Thyroid gland (tissue), 4 donors: ENCODE data around the gene KHDC1L.

Experiments
- POLR2A ChIP-seq, 2 donors: fragments of 450-650 bp; IDR thresholded peaks; one replicate each; pipeline ENCODE4 v1.6.1; 2017; ENCODE audit warnings: antibody characterized with exemption in 2 of 2, mild to moderate bottlenecking in 2 of 2, moderate library complexity in 1 of 2
- TF ChIP-seq, protein P1 (sequence below), 6 experiments: fragments of 200-600 bp in 3 of 6; fragments of 450-650 bp in 3 of 6; sonication (generic) in 3 of 6; IDR thresholded peaks; one replicate each; pipeline ENCODE4 v1.5.1; 2016 to 2019; ENCODE audit warnings: antibody characterized with exemption in 6 of 6, mild to moderate bottlenecking in 2 of 6, inconsistent platforms in 1 of 6, moderate library complexity in 1 of 6

DNA sequence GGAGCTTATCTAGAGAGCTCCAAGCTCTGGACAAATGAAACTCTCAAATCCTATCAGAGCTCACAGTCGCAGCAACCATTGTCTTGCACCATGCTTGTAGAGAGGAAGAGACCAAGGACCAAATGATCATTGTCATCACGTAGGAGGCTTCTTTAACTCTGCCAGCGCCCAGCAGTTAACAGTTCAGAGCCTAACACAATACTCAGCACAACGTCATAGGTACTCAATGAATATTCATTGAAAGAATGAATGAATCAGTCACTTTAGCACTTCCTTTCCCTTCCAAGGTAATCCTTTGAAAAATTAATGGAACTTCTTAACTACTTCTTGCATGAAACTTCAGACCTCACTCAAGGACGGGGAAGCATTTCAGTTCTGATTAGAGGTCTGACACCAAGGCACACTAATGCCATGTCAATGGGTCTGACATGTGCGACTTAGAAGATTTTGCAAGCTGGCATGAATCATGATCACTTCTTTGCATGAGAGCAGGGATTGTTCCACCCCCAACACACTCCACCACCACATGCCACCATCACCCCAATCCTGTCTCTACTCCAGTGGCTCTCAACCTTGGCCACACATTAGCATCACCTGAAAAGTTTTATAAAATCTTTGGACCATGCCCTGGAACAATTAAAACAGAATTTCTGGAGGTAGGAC lies 45.1 kb downstream of the KHDC1L start:
- TF ChIP-seq POLR2A (IDR thresholded peaks at IDR 0.05), result no peak
- TF ChIP-seq, protein P1, sequence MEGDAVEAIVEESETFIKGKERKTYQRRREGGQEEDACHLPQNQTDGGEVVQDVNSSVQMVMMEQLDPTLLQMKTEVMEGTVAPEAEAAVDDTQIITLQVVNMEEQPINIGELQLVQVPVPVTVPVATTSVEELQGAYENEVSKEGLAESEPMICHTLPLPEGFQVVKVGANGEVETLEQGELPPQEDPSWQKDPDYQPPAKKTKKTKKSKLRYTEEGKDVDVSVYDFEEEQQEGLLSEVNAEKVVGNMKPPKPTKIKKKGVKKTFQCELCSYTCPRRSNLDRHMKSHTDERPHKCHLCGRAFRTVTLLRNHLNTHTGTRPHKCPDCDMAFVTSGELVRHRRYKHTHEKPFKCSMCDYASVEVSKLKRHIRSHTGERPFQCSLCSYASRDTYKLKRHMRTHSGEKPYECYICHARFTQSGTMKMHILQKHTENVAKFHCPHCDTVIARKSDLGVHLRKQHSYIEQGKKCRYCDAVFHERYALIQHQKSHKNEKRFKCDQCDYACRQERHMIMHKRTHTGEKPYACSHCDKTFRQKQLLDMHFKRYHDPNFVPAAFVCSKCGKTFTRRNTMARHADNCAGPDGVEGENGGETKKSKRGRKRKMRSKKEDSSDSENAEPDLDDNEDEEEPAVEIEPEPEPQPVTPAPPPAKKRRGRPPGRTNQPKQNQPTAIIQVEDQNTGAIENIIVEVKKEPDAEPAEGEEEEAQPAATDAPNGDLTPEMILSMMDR (IDR thresholded peaks at IDR 0.05), result no peak
